Pancreas (tissue), 10 donors: ENCODE results near the gene INSYN1. TPM values are rescaled to one million over a fixed set of nuclear protein-coding genes. Genes with fewer than 3 reads are reported as not detected.

Source experiments
- ATAC-seq, 4 donors: fragments of 200-7000 bp; cut with Tn5 transposase; one replicate each; pipeline versions ENCODE4 v1.8.0 to v1.9.1; 2020; ENCODE audit warnings: mild to moderate bottlenecking in 4 of 4, moderate library complexity in 4 of 4
- DNase-seq, 6 donors: peaks; one replicate each; pipeline ENCODE4 v3.0.0-alpha.2; 2020
- FAIRE-seq: peaks from 2 replicates; lab custom pipeline; 2012; peaks lifted over from hg19 to GRCh38; lab: Jason Lieb, UNC
- H3K27ac ChIP-seq, 4 donors: fragments of 200-600 bp; sonication (generic); 1 replicate in 3 of 4; 2 replicates in 1 of 4; pipeline versions ENCODE4 v1.5.0 to v1.8.0; 2020
- H3K27me3 ChIP-seq, 4 donors: fragments of 200-600 bp; one replicate each; pipeline ENCODE4 v1.8.0; 2021
- H3K36me3 ChIP-seq, 3 donors: fragments of 200-600 bp; sonication (generic) in 1 of 3; one replicate each; pipeline versions ENCODE4 v1.5.0 to v1.8.0; 2020 to 2021
- H3K4me1 ChIP-seq, 3 donors: fragments of 200-600 bp; one replicate each; pipeline ENCODE4 v1.8.0; 2021
- H3K4me3 ChIP-seq, 4 donors: fragments of 200-600 bp; sonication (generic) in 2 of 4; one replicate each; pipeline versions ENCODE4 v1.5.0 to v1.8.0; 2020 to 2021
- H3K9me3 ChIP-seq, 4 donors: fragments of 200-600 bp; one replicate each; pipeline ENCODE4 v1.8.0; 2021
- CTCF ChIP-seq, 4 donors: fragments of 200-600 bp; sonication (generic) in 3 of 4; IDR thresholded peaks; one replicate each; pipeline versions ENCODE4 v1.5.0 to v1.8.0; 2021; ENCODE audit warnings: antibody characterized with exemption in 4 of 4
- WGBS, 2 donors: extraction: QIAGEN DNeasy Blood & Tissue Kit; methylation state at CpG; one replicate each; pipeline ENCODE4 v1.1.7; 2013; 5-methylcytosine and 5-hydroxymethylcytosine counted together
- intact Hi-C, 3 donors: fragments of 100-400 bp; cut with DNase I; formaldehyde crosslinking; loops; one replicate each; pipeline versions ENCODE4 v1.11.1 to v1.14.2; 2022
- polyA plus RNA-seq, 2 donors: library from polyadenylated mRNA; stranded (reverse); fragments of 200-250 nt; gene quantifications; one replicate each; pipeline ENCODE4 v1.2.3, GENCODE V29; 2013
- total RNA-seq, 6 donors: library from RNA; stranded (reverse); fragmentation: NEBNext Ultra II Directional in 4 of 6; extraction: Animal tissue kit (Norgen Biotek cat#: 25700) in 4 of 6; gene quantifications; one replicate each; pipeline versions ENCODE4 v1.2.1 to v1.2.4, GENCODE V29; 2021 to 2023
- donor health status: healthy with polysubstance abuse.
- donor health status: DM: no; HTN: no; CAD: no; lungs with moderate emphysema.
- donor health status: DM: no; HTN: no; CAD: no.
- donor health status: control.
- donor health status: control.
- donor health status: Bipolar disorder and iron deficiency.
- donor health status: DM: yes; HTN: yes; CAD: no.
- donor health status: DM: no; HTN: no; CAD: no.
- donor health status: DM: no; HTN: no; CAD: no.
- donor health status: DM: yes; HTN: yes; CAD: no.

INSYN1 gene
- total and polyA plus RNA-seq, 8 donors = 0.42 to 28.2 (median 1.7) TPM

GRCh38 chr15:73749971-73750370 is 3.2 kb downstream of the INSYN1 start:
- no peaks in the 10 kb centered on the region for H3K4me1 ChIP-seq
- no peak for ATAC-seq

GRCh38 chr15:73749533-73749932 is 3.6 kb downstream of the INSYN1 start:
- Histone ChIP-seq H3K36me3 (no peaks in the 10 kb centered on the region), H3K4me3 (no peak overlapping the region), H3K27me3 (no peaks in the 10 kb centered on the region), H3K9me3 (no peaks in the 10 kb centered on the region), H3K4me1 (no peaks in the 10 kb centered on the region), H3K27ac (no peak overlapping the region)
- ATAC-seq (no peak), FAIRE-seq (no peak), DNase-seq (peak in 1 of 6 donors; percentile 14)
- 84% methylated on average over 5 of the region's 5 CpGs for WGBS, 2 donors
- TF ChIP-seq CTCF (IDR thresholded peaks at IDR 0.05) = no peak
- intact Hi-C loops = no loop called here

More at GRCh38 chr15:73749971-73750370, 3.2 kb downstream of the INSYN1 start:
- H3K36me3 ChIP-seq = no peaks in the 10 kb centered on the region
- DNase-seq (no peak), FAIRE-seq (no peak)
- no peak overlapping the region for H3K27ac ChIP-seq
- 86 to 96% methylated on average over 5 of the region's 5 CpGs for WGBS, 2 donors
- no peaks in the 10 kb centered on the region for H3K27me3 ChIP-seq
- TF ChIP-seq CTCF (IDR thresholded peaks at IDR 0.05) = no peak
- no peak overlapping the region for H3K4me3 ChIP-seq
- H3K9me3 ChIP-seq = no peaks in the 10 kb centered on the region
- intact Hi-C loops = no loop called here

GRCh38 chr15:73748730-73749129 is 4.4 kb downstream of the INSYN1 start:
- Histone ChIP-seq H3K4me3 (no peak overlapping the region), H3K36me3 (no peaks in the 10 kb centered on the region), H3K4me1 (no peaks in the 10 kb centered on the region), H3K9me3 (no peaks in the 10 kb centered on the region), H3K27ac (no peak overlapping the region), H3K27me3 (no peaks in the 10 kb centered on the region)
- DNase-seq (peak in 1 of 6 donors; percentile 24), ATAC-seq (no peak), FAIRE-seq (no peak)
- 53 to 54% methylated on average over 6 of the region's 6 CpGs for WGBS, 2 donors
- intact Hi-C loops = no loop called here
- TF ChIP-seq CTCF (IDR thresholded peaks at IDR 0.05) = no peak

- Histone ChIP-seq H3K27me3 (no peaks in the 10 kb centered on the region), H3K27ac (no peak overlapping the region), H3K4me3 (no peak overlapping the region), H3K9me3 (no peaks in the 10 kb centered on the region), H3K4me1 (no peaks in the 10 kb centered on the region), H3K36me3 (no peaks in the 10 kb centered on the region)
- TF ChIP-seq CTCF (IDR thresholded peaks at IDR 0.05) = no peak
- no peak for FAIRE-seq
- ATAC-seq = no peak
- intact Hi-C loops = no loop called here
- DNase-seq = peak in 1 of 6 donors; percentile 11
- 79 to 81% methylated on average over 11 of the region's 11 CpGs for WGBS, 2 donors
These were observed 5.1 kb downstream of the INSYN1 start for GRCh38 chr15:73747847-73748590.

GRCh38 chr15:73746883-73747282 is 6.3 kb downstream of the INSYN1 start:
- 22 to 27% methylated on average over 7 of the region's 7 CpGs for WGBS, 2 donors
- no peak for TF ChIP-seq CTCF (IDR thresholded peaks at IDR 0.05)
- H3K27ac ChIP-seq = no peak overlapping the region
- H3K4me1 ChIP-seq = no peaks in the 10 kb centered on the region
- no peaks in the 10 kb centered on the region for H3K9me3 ChIP-seq
- DNase-seq (peak in 1 of 6 donors; percentile 9), FAIRE-seq (no peak), ATAC-seq (no peak)
- no peak overlapping the region for H3K4me3 ChIP-seq
- intact Hi-C loops = no loop called here
- H3K27me3 ChIP-seq = no peaks in the 10 kb centered on the region
- H3K36me3 ChIP-seq = no peaks in the 10 kb centered on the region
